Fibroblast of villous mesenchyme (primary cell): ENCODE data around the gene AATF. TPM values are rescaled to one million over a fixed set of nuclear protein-coding genes. Genes with fewer than 3 reads are reported as not detected.

Experiments
- DNase-seq: peaks from one replicate; pipeline ENCODE4 v3.0.0-alpha.2; 2010; ENCODE audit warnings: low read depth
- H3K4me3 ChIP-seq: 2 replicates; pipeline ENCODE4 v1.5.1; 2011; ENCODE audit warnings: low read depth, mild to moderate bottlenecking, low read length
- CTCF ChIP-seq: IDR thresholded peaks from 2 replicates; pipeline ENCODE4 v1.5.1; 2012; ENCODE audit warnings: low read depth, mild to moderate bottlenecking, low read length; ENCODE audit not compliant: insufficient read depth
- total RNA-seq: library from RNA; depleted of rRNA; stranded (reverse); fragments of >200 nt; gene quantifications from 2 replicates; pipeline ENCODE4 v1.2.3, GENCODE V29; 2012

The AATF gene
- total RNA-seq, 1 donor, result 24.2 TPM

GRCh38 chr17:36937959-36938565 lies 10.7 kb upstream of the AATF start:
- H3K4me3 ChIP-seq, result no peak overlapping the region
- no peak for DNase-seq
- no peak for TF ChIP-seq CTCF

GRCh38 chr17:36938566-36939051 lies 10.1 kb upstream of the AATF start:
- H3K4me3 ChIP-seq, result no peak overlapping the region
- no peak for DNase-seq
- TF ChIP-seq CTCF, result no peak

GRCh38 chr17:36939052-36939801 lies 9.5 kb upstream of the AATF start:
- no peak overlapping the region for H3K4me3 ChIP-seq
- DNase-seq, result no peak
- no peak for TF ChIP-seq CTCF

GRCh38 chr17:36939802-36940312 lies 8.9 kb upstream of the AATF start:
- H3K4me3 ChIP-seq, result no peak overlapping the region
- no peak for DNase-seq
- no peak for TF ChIP-seq CTCF

- TF ChIP-seq CTCF, result no peak
- no peak overlapping the region for H3K4me3 ChIP-seq
- no peak for DNase-seq
These were observed 8.2 kb upstream of the AATF start for GRCh38 chr17:36940313-36941264.

- TF ChIP-seq CTCF, result no peak
- no peak overlapping the region for H3K4me3 ChIP-seq
- no peak for DNase-seq
These were observed 7.3 kb upstream of the AATF start for GRCh38 chr17:36941265-36942010.
